Fibroblast of skin of right biceps (primary cell): Measurements from ENCODE around the gene HBS1L.

Experiments used
- DNase-seq: peaks from one replicate; pipeline ENCODE4 v3.0.0-alpha.2; 2013

HBS1L gene

GRCh38 chr6:134943522-134944111 lies 111.0 kb downstream of the HBS1L start:
- no peak for DNase-seq

- DNase-seq = no peak
Measured at GRCh38 chr6:134938896-134939295, 115.7 kb downstream of the HBS1L start.

GRCh38 chr6:134937426-134937825 lies 117.2 kb downstream of the HBS1L start:
- DNase-seq = peak; percentile 56

- DNase-seq = peak; percentile 92
Measured at GRCh38 chr6:134936931-134937330, 117.7 kb downstream of the HBS1L start.

- peak; percentile 45 for DNase-seq
Measured at GRCh38 chr6:134936476-134936875, 118.1 kb downstream of the HBS1L start.

GRCh38 chr6:134934793-134935485 lies 119.7 kb downstream of the HBS1L start:
- peak; percentile 43 for DNase-seq

GRCh38 chr6:134932535-134933470 lies 121.8 kb downstream of the HBS1L start:
- no peak for DNase-seq

GRCh38 chr6:134932098-134932497 lies 122.5 kb downstream of the HBS1L start:
- no peak for DNase-seq

- DNase-seq = no peak
Measured at GRCh38 chr6:134930463-134930862, 124.2 kb downstream of the HBS1L start.

- DNase-seq = no peak
Measured at GRCh38 chr6:134928151-134928900, 126.3 kb downstream of the HBS1L start.

- peak; percentile 80 for DNase-seq
Measured at GRCh38 chr6:134925800-134926199, 128.8 kb downstream of the HBS1L start.

GRCh38 chr6:134921721-134922261 lies 132.8 kb downstream of the HBS1L start:
- DNase-seq = no peak

GRCh38 chr6:134921276-134921675 lies 133.3 kb downstream of the HBS1L start:
- DNase-seq = no peak

- DNase-seq = peak; percentile 34
Measured at GRCh38 chr6:134920422-134920821, 134.2 kb downstream of the HBS1L start.

- no peak for DNase-seq
Measured at GRCh38 chr6:134918418-134918961, 136.1 kb downstream of the HBS1L start.

GRCh38 chr6:134911547-134911946 lies 143.1 kb downstream of the HBS1L start:
- peak; percentile 88 for DNase-seq

- no peak for DNase-seq
Measured at GRCh38 chr6:134910593-134910935, 144.1 kb downstream of the HBS1L start.
